HG02678 (cell line): ENCODE measurements around the gene SIL1.
"Not testable (repeated sequence)": the region's sequence is repeated elsewhere in the genome, so short reads cannot be mapped to it uniquely, and the experiment has no call there.

Experiments
- ATAC-seq: cut with Tn5 transposase; IDR thresholded peaks from one replicate; pipeline ENCODE4 v1.9.1; 2021; ENCODE audit warnings: mild to moderate bottlenecking, moderate library complexity; ENCODE audit not compliant: unreplicated experiment

Gene SIL1

DNA sequence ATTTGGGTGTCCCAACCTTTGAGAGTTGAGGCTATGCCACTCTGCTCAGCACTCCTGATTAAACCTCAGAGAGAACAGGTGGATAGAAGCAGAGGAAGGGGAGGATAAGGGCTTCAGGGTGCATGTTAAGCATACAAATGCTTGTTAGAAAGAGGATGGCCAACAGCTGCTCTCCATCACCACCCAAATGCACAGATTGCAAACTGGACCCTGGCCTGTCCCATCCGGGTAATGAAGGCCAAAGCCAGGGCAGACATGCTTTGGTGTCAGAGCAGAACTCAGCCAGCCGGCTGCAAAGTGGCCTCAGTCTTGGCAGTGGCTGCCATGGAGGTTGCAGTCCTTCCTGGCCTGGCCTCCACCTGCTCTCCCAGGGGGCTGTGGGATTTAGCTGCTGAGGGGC, 84.3 kb downstream of the SIL1 start:
- ATAC-seq, result no peak

DNA sequence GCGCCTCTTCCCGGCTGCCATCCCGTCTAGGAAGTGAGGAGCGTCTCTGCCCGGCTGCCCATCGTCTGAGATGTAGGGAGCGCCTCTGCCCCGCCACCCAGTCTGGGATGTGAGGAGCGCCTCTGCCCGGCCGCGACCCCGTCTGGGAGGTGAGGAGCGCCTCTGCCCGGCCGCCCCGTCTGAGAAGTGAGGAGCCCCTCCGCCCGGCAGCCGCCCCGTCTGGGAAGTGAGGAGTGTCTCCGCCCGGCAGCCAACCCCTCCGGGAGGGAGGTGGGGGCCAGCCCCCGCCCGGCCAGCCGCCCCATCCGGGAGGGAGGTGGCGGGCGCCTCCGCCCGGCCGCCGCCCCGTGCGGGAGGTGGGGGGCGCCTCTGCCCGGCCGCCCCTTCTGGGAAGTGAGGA, 85.8 kb downstream of the SIL1 start:
- not testable (repeated sequence) for ATAC-seq

DNA sequence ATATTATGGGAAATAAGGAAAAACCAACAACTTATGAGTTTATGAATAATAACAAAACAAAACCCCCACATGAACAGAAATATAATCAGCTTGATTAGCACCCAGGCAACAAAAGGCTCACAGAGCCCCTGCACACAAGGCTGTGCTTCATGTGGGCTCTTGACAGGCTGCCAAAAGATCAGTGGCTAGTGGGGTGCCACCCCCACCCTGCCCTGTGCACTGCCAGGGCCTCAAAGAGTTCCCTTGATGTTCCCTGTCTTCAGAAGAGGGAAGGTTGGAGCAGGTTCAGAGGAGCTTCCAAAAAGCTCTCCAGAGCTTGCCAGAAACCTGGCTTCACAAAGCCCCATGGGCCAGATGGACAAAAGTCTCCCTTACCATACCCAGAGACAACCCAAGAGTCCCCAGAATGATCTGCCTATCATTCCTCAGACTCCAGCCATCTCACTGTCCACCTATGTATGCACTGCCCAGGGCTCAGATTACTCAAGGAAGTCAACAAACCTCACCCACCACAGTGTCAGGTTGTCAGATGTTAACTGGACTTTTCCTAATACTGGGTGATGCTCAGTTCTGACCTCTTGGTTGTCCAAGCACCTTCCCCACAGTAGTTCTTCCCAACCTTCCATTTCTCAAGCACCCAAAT, 87.5 kb downstream of the SIL1 start:
- ATAC-seq, result no peak

DNA sequence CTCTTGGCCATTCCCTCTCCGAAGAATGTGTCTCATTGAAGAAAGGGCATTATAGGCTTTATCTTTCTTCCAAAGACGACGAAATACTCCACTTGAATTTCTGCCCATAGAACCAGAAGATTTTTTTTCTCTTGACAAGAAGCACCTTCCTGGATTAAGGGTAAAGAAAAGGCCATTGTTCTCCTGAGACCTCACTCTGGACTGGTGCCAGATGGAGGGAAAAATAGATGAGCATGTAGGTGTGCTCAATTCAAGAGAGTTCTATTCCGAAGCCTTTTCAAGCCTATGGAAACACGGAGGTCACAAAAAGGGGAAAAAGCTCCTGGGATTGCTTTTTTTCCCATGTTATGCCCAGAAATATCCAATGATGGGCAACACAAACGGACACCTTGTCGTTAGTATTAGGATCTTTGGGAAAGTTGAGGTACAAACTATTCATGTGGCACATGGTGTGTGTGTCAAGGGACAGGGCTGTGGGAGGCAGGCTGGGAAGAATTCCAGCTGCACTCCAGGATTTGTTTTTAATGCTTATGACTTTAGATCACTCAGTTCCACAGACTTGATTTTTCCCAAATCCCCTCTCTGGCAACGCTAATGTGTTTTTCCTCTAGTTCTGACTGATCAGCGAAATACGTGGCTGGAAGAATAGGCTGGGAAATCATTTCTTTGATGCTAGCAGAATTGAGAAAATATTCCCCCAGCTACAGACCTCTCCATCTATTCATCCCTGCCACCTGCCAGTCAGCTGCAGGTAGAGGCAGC, 89.9 kb downstream of the SIL1 start:
- no peak for ATAC-seq

DNA sequence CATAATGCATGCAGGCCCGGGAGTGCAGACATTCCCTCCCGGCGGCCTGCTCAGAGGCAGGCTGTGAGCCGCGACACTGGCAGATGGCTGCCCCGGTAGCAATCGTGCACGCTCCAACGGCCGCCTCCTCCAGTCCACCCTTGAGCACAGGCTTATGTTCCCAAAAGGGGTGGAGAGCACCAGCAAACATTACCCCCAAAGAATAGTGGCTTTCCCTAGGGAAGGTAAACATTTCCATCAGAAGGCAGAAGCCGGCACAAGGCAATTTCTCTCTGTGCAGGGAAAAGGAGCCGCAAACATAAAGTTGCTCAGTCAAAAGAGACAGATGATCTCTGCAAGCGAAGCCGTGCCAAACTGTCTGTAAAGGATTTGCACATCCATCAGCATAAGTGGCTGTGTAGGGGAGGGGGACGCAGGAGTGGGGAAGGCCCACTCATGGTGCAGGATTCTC, 92.5 kb downstream of the SIL1 start:
- ATAC-seq, result no peak

DNA sequence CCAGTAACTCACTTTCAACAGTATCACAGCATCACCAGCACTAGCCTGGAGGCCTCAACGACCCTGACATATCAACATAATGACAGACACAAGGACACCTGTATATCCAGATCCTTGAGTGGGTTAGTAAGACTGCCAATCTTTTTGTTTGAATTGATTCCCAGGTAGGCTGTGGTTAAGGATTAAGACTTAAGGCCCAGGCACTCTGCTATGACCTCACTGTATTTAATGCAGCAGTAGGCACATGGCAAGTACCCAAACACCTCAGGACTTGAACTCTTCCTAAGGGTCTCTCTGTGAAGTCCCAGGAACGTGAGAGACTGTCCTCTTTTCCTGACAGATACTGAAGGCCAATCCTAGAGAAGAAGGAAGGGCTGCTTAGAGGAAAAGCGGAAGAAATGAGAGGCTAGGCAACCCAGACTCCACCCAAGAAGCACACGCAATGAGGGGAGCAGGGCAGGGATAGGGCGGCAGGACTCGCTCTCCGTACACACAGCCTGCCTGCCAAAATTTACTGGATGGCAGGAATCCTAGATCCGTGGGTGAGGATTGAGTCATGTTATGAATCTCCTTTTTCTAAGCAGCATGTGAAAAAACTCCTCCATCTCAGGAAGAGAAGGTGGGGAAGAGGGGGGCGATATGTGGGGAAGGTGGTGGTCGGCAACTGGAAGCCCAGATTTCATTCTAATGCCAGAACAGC, 93.4 kb downstream of the SIL1 start:
- ATAC-seq, result no peak

DNA sequence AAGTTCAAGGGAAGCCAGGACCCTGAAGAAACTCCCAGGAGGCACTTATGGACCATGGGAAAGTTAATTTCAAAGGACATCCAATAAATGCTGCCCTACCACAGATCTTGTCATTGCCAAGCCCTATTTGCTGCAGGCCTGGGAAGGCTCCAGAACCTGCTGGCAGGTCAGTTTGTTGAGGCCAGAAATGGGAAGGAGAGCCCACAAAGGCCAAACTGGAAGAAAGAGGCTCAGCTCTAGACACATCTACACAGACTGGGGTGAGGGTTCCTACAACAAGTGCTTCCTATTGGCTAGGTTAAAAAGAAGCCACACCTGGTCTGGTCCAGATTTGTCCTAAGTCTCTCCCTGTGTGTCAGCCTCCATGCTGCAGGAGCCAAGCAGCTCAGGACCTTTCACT, 94.4 kb downstream of the SIL1 start:
- ATAC-seq, result no peak

DNA sequence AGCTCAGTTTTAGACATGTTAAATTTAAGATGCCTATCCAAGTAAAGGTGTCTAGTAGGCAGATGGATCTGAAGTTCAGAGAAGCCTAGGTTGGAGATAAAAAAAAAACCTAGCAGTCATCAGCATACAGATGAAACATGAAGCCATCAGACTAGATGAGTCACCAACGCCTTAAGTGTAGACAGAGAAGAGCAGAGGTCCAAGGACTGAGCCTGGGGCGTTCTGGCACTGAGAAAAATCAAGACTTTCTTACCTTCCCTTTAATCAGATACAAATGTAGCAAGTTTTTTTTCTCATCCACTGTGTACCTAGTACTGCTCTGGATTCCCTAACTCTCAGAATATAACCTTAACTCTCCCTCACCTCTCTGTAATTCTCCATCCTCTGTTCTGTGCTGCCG, 97.3 kb downstream of the SIL1 start:
- ATAC-seq, result no peak

DNA sequence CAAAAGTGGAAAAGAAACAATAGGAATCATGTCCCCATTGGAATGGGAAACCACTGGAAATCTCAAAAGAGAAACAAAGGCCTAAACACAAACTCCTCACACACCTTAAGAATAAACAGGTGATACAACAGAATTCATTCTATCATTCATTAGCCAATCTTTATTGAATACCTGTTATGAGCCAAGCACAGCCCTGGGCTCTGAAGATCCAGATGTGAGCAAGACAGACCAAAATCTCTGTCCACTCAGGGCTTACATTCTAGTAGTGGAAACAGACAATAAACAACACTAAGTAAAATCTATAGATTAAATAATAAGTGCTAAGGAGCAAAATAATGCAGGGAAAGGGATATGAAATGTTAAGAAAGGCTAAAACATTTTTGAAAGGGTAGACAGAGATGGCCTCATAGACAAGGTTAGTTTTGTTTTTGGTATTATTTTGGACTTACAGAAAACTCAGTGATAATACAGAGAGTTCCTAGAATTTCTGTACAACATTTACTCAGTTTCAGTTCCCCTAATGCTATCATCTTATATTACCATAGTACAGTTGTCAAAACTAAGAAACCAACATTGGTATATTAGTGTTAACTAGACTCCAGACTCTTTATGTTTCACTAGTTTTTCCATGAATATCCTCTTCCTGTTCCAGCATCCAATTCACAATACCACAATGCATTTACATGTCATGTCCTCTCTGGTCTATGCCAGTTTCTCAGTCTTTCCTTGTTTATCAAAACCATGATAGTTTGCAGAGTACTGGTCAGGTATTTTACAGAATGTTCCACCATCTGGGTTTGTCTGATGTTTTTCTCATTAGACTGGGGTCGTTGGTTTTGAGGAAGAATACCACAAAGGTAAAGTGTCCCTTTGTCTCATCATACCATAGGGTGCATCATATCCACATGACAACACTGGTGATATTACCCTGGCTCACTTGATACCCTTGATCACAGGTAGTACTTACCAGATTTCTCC, 103.7 kb downstream of the SIL1 start:
- peak; percentile 95 for ATAC-seq

DNA sequence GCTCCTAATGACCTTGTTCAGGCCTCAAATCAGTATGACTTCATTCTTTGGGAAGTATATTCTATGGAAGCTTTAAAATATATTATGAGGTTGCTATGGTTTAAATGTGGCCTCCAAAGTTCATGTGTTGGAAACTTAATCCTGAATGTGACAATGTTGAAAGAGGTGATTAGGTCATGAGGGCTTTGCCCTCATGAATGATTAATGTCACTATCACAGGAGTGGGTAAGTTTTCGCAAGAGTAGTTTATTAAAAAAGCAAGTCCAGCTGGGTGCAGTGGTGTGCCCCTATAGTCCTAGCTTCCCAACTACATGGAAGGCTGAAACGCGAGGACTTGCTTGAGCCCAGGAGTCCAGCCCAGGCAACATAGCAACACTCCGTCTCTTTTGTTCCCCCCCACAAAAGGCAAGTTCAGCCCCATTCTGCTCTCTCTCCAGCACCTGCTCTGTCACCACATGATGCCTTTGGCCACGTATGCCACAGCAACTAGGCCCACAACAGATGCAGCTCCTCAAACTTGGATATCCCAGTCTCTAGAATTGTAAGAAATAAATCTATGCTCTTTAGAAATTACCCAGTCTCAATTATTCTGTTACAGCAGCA, 105.3 kb downstream of the SIL1 start:
- ATAC-seq, result no peak

DNA sequence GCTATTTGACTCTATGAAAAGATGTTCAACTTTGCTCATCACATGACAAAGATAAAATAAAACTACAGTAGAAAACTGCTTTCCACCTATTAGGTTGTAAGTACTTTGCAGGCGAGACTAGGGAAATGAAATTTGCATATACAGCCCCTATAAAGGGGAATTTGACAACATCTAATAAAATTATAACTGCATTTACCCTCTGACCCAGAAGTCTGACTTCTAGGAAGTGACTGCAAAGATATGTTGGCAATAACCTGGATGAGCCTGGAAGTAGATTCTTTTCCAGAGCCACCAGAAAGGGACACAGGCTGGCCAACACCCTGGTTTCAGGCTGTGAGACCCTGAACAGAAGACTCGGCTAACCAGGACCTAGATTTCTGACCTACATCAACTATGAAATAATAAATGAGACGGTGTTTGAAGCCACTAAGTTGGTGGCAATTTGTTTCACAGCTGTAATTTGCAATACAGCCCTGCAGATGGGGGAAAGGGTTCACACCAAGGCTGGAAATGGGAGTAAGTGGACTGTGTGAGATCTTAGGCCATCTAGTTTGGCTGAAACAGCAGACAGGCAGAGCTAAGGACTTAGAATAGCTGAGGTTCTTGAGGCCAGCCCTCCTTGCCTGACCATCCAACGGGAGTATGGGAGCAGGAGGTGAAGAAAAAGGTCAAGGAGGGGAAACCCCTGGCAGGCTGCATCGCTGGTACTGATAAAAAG, 106.6 kb downstream of the SIL1 start:
- ATAC-seq, result no peak

DNA sequence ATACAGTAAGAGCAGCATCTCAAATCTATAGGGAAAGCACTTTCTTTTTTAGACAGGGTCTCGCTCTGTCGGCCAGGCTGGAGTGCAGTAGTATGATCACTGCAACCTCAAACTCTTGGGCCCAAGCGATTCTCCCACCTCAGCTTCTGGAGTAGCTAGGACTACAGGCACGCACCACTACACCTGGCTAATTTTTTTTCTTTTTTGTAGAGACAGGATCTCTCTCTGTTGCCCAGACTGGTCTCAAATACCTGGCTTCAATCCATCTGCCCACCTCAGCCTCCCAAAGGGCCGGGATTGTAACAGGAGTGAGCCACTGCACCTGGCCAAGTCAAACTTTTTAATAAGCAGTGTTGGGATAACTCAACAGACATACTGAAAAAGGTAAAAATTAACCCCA, 107.6 kb downstream of the SIL1 start:
- no peak for ATAC-seq

DNA sequence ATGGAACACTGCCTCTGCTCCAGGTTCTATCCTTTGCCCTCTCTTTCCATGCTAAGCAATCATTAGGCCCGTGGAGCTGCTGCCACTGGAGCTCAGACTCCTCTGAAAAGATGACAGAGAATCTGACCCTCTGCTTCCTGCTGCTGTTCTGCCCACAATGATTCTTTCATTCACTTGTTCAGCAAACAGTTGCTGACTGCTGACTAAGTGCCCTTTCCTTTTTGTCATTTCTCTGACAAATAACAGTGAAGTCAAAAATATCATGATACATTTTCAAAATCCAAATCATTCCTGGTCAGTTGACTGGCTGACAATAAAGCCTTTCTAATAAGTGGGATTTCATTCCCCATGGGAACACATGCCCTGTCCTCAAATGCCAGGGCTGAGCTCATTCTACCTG, 110.1 kb downstream of the SIL1 start:
- ATAC-seq, result no peak

DNA sequence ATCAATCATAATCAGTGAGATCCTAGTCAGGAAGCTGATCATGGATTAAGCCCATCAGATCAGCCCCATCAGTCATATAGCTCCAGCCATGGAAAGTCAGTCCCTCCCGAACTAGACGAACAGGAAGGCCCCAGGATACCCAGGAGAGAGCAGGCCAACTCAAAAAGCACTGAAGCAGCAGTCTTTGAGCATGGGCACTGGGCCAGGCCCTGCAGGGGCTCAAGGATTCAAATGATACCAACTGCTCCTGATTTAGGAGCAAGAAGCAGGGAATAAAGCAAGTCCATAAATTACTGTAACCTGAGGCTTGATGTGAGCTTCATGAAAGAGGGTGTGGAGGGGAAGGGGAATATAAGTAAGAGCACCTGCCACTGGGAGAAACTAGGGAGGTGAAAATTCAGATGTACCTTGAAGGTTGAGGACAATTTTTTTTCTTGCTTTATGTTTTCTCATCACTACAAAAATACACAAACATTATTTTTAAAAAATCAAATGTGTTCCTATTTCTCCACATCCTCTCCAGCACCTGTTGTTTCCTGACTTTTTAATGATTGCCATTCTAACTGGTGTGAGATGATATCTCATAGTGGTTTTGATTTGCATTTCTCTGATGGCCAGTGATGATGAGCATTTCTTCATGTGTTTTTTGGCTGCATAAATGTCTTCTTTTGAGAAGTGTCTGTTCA, 115.2 kb downstream of the SIL1 start:
- ATAC-seq, result no peak

DNA sequence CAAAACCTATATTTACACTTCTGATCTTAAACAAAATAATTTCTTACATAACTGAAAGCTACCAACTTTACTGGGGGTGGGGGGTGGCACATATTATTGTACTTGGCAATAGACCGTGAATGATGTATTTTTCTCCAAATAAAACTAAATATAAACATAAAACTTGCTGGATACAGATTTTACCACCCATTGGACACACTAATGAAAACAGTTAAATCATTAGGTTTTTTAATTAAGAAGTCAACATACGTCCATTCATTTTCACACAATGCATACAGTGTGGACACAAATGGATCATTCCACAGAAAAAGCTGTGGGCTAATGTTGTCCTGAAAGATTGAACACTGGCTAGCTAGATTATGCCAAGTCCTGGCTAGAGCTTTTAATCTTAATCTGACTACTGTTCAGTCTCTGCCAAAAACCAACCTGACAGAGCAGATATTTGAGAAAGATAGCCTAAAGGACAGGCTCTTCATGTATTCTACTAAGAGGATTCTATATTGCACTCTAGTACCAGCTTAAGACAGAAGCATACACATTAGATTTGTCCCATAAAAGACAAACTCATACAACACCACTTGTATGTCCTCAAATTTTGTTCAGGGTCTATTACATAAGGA, 118.1 kb downstream of the SIL1 start:
- ATAC-seq, result no peak

DNA sequence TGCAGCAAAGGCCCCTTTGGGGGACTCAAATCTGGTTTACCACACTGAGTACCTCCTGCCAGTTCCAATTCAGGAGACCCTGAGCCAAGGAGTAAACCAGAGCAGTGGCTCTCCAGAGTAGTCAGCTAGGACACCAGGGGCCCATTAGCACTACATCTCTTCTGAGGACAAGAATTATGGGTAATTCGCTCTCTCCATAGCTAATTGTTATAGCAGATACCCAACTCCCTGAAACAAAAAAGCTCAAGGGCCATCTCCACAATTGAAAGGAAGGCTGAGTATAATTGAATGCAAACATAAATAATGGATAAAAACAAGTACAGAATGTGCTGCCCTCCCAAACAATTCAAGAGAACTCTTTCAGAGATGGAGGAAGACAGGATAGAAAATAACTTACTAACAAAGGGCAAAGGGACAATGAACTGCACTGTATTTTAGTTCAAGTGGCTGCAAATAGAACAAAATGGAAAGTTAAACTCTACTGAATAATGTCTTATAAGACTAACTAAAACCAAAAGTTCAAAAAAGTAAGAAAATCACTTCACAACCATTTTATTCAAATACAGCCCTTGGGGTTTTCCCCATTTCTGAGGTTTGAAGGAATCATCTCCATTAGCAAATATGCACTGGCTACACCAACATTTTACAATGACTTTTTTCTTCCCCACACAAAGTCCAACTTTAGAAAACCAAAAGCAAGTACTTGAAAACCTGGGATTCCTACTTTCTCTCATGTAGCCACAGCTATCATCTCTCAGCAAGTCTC, 118.8 kb downstream of the SIL1 start:
- no peak for ATAC-seq

DNA sequence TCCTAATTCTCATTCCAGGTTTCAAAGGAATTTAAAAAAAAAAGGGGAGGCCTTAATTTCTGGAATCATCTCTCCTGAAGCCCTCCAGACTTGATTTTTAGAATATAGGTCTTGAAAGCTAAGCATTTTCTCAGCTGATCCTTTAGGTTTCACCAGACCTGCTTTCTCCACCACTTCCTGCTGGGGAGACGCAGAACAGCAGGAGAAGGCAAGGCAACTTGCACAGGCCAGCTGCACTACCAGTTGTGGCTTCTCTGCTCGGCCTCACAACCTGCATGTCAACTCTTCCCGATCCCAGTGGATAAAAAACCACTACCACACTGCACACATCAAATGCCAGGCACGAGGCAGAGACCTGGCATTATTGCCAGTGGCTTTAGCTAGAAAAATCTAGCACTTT, 119.8 kb downstream of the SIL1 start:
- no peak for ATAC-seq

DNA sequence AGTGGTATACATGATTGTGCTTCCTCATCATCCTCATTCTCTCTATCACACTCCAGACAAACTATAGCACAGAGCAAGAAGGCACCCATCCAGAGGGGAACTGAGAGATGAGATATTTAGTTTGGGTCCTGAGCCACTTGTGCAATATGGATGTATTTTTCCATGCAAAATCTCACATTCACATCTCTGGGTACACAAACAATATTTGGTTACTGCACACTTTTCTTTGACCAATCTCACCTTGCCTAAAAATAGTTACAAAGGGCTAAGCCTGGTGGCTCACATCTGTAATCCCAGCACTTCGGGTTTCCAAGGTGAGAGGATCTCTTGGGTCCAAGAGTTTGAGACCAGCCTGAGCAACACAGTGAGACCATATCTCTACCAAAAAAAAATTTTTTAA, 120.3 kb downstream of the SIL1 start:
- ATAC-seq, result no peak
